ENCODE measurements around the gene RNF181. TPM values are rescaled to one million over a fixed set of nuclear protein-coding genes. Genes with fewer than 3 reads are reported as not detected.

Gene RNF181
- total and polyA plus RNA-seq, 2 donors (not counting 3 experiments of a cell fraction or from before 2014, with no cell fraction given): 142 to 629 TPM

DNA sequence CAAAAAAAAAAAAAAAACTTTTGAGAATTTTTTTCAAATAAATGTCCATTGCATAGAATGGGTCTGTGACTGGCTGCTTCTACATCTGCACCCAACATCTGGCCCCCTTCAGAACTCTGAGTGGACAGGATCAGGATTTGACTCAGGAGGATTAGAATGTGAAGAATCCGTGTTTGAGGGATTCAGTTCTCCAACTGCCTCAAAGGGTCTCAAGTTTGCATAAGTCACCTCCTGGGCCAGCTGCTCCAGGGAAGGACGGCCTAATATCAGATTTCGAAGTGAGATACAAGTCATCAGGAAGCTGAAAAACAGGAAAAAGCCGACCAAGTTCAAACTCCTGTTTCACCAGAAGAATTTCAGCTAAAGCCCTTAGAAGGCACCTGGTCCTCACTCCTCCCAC is 45.7 kb upstream of the RNF181 start:
- intact Hi-C loops (cut with micrococcal nuclease): loop anchor here (5.0 kb wide), 1 partner anchor 198 kb away; the partner anchor contains the start of genes ELMOD3 and RETSAT
- Histone ChIP-seq H3K27ac (ENCODE audit: insufficient read depth, low read depth, low read length) (peak overlapping the region; percentile 56), H3K9ac (replicated peaks; ENCODE audit: extremely low read depth, insufficient read depth, low read length) (no peak overlapping the region), H3K27me3 (ENCODE audit: control insufficient read depth in 2 of 2, insufficient read depth in 2 of 2, low read length in 2 of 2) (no peaks in the 10 kb centered on the region), H3K9me1 (replicated peaks; ENCODE audit: control insufficient read depth, extremely low read depth, insufficient read depth, low read length) (no peaks in the 10 kb centered on the region), H3K4me1 (ENCODE audit: control insufficient read depth, extremely low read depth, insufficient read depth, low read length) (peaks cover 17% of the 10 kb centered on the region), H3K4me3 (replicated peaks in 1 of 3; ENCODE audit: insufficient read depth in 1 of 3, low read depth in 1 of 3, low read length in 3 of 3) (no peak overlapping the region), H3K36me3 (ENCODE audit: control insufficient read depth in 2 of 2, extremely low read depth in 1 of 2, insufficient read depth in 2 of 2, low read length in 2 of 2) (peaks cover 13 to 40% of the 10 kb centered on the region in 2 experiments), H4K20me1 (replicated peaks; ENCODE audit: control insufficient read depth, extremely low read depth, insufficient read depth, low read length) (no peaks in the 10 kb centered on the region), H2AFZ (ENCODE audit: low read depth, low read length) (no peak overlapping the region), H3K79me2 (ENCODE audit: control insufficient read depth, insufficient read depth, low read length) (no peaks in the 10 kb centered on the region), H3K9me3 (replicated peaks; ENCODE audit: control insufficient read depth, insufficient read depth, low read length) (no peaks in the 10 kb centered on the region), H3K4me2 (ENCODE audit: insufficient read depth, low read length) (no peak overlapping the region)
- ChIA-PET POLR2A (interaction anchor here (0.9 to 6.3 kb wide), 3 partner anchors 10 to 131 kb away, joined by 3 to 73 read pairs (median 13); partner anchors contain the start of genes MAT2A and SH2D6), CTCF (interaction anchor here (0.7 to 6.8 kb wide), 12 partner anchors 9 to 483 kb away, joined by 3 to 236 read pairs (median 4); partner anchors contain the start of genes ELMOD3, RETSAT and SH2D6)
- dilution Hi-C loops (cut with MboI; ENCODE audit: extremely low pct_ligation_motif_present, low sequenced_read_pairs): no loop called here
- BruUV-seq (replicated peaks): no TSS peak
- no peak for FAIRE-seq
- TF ChIP-seq FOS (IDR thresholded peaks at IDR 0.05; ENCODE audit: borderline replicate concordance, insufficient read depth, low read length) (no peak), POLR2AphosphoS5 (IDR thresholded peaks at IDR 0.05; ENCODE audit: insufficient read depth, low read depth, low read length) (no peak), GATA2 (IDR thresholded peaks at IDR 0.05; ENCODE audit: insufficient read depth, insufficient read length, low read depth, low read length) (peak; percentile 78)
- TF ChIP-seq, protein P1, sequence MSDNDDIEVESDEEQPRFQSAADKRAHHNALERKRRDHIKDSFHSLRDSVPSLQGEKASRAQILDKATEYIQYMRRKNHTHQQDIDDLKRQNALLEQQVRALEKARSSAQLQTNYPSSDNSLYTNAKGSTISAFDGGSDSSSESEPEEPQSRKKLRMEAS (IDR thresholded peaks at IDR 0.05; ENCODE audit: insufficient read depth, insufficient read length): no peak
- peak; percentile 33 for DNase-seq (ENCODE audit: low read depth, low spot score)

DNA sequence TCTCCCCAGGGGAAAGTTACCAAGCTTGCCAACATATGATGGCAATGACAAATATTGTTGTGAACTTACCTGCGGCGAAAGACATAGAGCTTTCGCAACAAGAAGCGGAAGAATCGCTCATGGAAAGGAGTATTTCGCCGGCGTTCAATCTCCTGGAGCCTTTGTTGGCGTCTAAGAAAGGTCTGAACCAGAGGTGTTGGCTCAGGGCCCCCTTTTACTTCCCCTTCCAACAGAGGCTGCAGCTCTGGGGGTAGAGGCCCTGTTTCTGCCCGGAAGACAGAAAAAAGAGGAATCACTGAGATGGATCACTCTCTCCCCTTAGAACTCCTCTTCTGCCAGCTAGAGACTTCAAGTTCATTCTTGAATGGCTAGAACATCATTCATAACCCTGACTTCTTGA is 45.1 kb upstream of the RNF181 start:
- H3K27me3 ChIP-seq (ENCODE audit: control insufficient read depth in 2 of 2, insufficient read depth in 2 of 2, low read length in 2 of 2): no peaks in the 10 kb centered on the region
- H3K4me1 ChIP-seq (ENCODE audit: control insufficient read depth, extremely low read depth, insufficient read depth, low read length): peaks cover 17% of the 10 kb centered on the region
- peak overlapping the region; percentile 56 for H3K27ac ChIP-seq (ENCODE audit: insufficient read depth, low read depth, low read length)
- no peaks in the 10 kb centered on the region for H4K20me1 ChIP-seq (replicated peaks; ENCODE audit: control insufficient read depth, extremely low read depth, insufficient read depth, low read length)
- DNase-seq (ENCODE audit: low read depth, low spot score) (no peak), FAIRE-seq (no peak)
- intact Hi-C loops (cut with micrococcal nuclease): loop anchor here (5.0 kb wide), 1 partner anchor 198 kb away; the partner anchor contains the start of genes ELMOD3 and RETSAT
- no peaks in the 10 kb centered on the region for H3K79me2 ChIP-seq (ENCODE audit: control insufficient read depth, insufficient read depth, low read length)
- CTCF ChIA-PET: interaction anchor here (0.7 to 6.8 kb wide), 18 partner anchors 10 to 483 kb away, joined by 3 to 236 read pairs (median 4); partner anchors contain the start of genes ELMOD3, MAT2A, RETSAT and RNF181
- H3K9ac ChIP-seq (replicated peaks; ENCODE audit: extremely low read depth, insufficient read depth, low read length): no peak overlapping the region
- H3K9me3 ChIP-seq (replicated peaks; ENCODE audit: control insufficient read depth, insufficient read depth, low read length): no peaks in the 10 kb centered on the region
- dilution Hi-C loops (cut with MboI; ENCODE audit: extremely low pct_ligation_motif_present, low sequenced_read_pairs): no loop called here
- POLR2A ChIA-PET: interaction anchor here (0.9 to 6.3 kb wide), 3 partner anchors 11 to 131 kb away, joined by 3 to 73 read pairs (median 13); partner anchors contain the start of genes MAT2A and SH2D6
- TF ChIP-seq, protein P1 (IDR thresholded peaks at IDR 0.05; ENCODE audit: insufficient read depth, insufficient read length): no peak
- no peak for TF ChIP-seq JUN (IDR thresholded peaks at IDR 0.05; ENCODE audit: borderline replicate concordance, insufficient read depth, insufficient read length, low read depth)
- no peak for TF ChIP-seq POLR2A (IDR thresholded peaks at IDR 0.05; ENCODE audit: low read depth, low read length)
- no peak for TF ChIP-seq EZH2 (IDR thresholded peaks at IDR 0.05; ENCODE audit: borderline replicate concordance, low read depth, low read length, severe bottlenecking)
- TF ChIP-seq CTCF (IDR thresholded peaks at IDR 0.05; ENCODE audit: extremely low read depth in 1 of 2, insufficient read depth in 1 of 2, low read depth in 1 of 2, low read length in 2 of 2): no peak
- no peak for TF ChIP-seq MYC (IDR thresholded peaks at IDR 0.05; ENCODE audit: low read depth, low read length)
- TF ChIP-seq FOS (IDR thresholded peaks at IDR 0.05; ENCODE audit: borderline replicate concordance, insufficient read depth, low read length): no peak
- TF ChIP-seq POLR2AphosphoS5 (IDR thresholded peaks at IDR 0.05; ENCODE audit: insufficient read depth, low read depth, low read length): no peak
- TF ChIP-seq GATA2 (IDR thresholded peaks at IDR 0.05; ENCODE audit: insufficient read depth, insufficient read length, low read depth, low read length): no peak
- H3K4me2 ChIP-seq (ENCODE audit: insufficient read depth, low read length): no peak overlapping the region
- no TSS peak for BruUV-seq (replicated peaks)
- H2AFZ ChIP-seq (ENCODE audit: low read depth, low read length): no peak overlapping the region
- H3K9me1 ChIP-seq (replicated peaks; ENCODE audit: control insufficient read depth, extremely low read depth, insufficient read depth, low read length): no peaks in the 10 kb centered on the region
- peaks cover 12 to 39% of the 10 kb centered on the region in 2 experiments for H3K36me3 ChIP-seq (ENCODE audit: control insufficient read depth in 2 of 2, extremely low read depth in 1 of 2, insufficient read depth in 2 of 2, low read length in 2 of 2)
- H3K4me3 ChIP-seq (replicated peaks in 1 of 3; ENCODE audit: insufficient read depth in 1 of 3, low read depth in 1 of 3, low read length in 3 of 3): no peak overlapping the region

All from endothelial cell of umbilical vein (primary cell).